SK-N-SH (cell line): Measurements from ENCODE around the gene ACTN4. TPM values are rescaled to one million over a fixed set of nuclear protein-coding genes. Genes with fewer than 3 reads are reported as not detected.

ENCODE experiments used
- CTCF ChIA-PET: fragments of 300-600, 350-600 bp; formaldehyde crosslinking; extraction: SDS; loops from one replicate; lab custom pipeline; 2021; lab: Yijun Ruan, JAX
- POLR2A ChIA-PET: fragments of 350-600 bp; sonication (Branson Sonifier 250); formaldehyde crosslinking; extraction: SDS; loops from one replicate; lab custom pipeline; 2020; ENCODE audit warnings: antibody characterized with exemption, inconsistent platforms; lab: Yijun Ruan, JAX
- DNase-seq: peaks from one replicate; pipeline ENCODE4 v3.0.0; 2012
- H2AFZ ChIP-seq: fragments of 200-600 bp; sonication (generic); 2 replicates; pipeline ENCODE4 v1.8.1; 2016; ENCODE audit warnings: antibody characterized with exemption, mild to moderate bottlenecking, low read depth
- H3F3A ChIP-seq: fragments of 200-600 bp; sonication (generic); replicated peaks from 2 replicates; pipeline ENCODE3; 2016; ENCODE audit warnings: antibody characterized with exemption, mild to moderate bottlenecking; ENCODE audit not compliant: insufficient read depth
- H3K27ac ChIP-seq, 2 experiments: fragments of 200-500 bp in 1 of 2; fragments of 200-600 bp in 1 of 2; sonication (Bioruptor generic) in 1 of 2; sonication (generic), shearing (Covaris generic) in 1 of 2; 2 replicates each; pipeline versions ENCODE4 v1.5.1 to v1.6.1; 2014 to 2016; ENCODE audit warnings: low read depth in 2 of 2, inconsistent platforms in 1 of 2, low read length in 1 of 2, mild to moderate bottlenecking in 1 of 2, mixed read lengths in 1 of 2
- H3K27me3 ChIP-seq: fragments of 200-600 bp; sonication (generic), shearing (Covaris generic); 2 replicates; pipeline ENCODE4 v1.6.1; 2016; ENCODE audit warnings: mixed run types; ENCODE audit not compliant: insufficient read depth
- H3K36me3 ChIP-seq, 2 experiments: fragments of 200-500 bp in 1 of 2; fragments of 200-600 bp in 1 of 2; sonication (Bioruptor generic) in 1 of 2; sonication (generic) in 1 of 2; replicated peaks in 1 of 2; 2 replicates each; pipeline versions ENCODE3 to v1.5.1; 2014 to 2016; ENCODE audit warnings: low read length in 1 of 2, mild to moderate bottlenecking in 1 of 2; ENCODE audit not compliant: insufficient read depth in 2 of 2, control insufficient read depth in 1 of 2
- H3K4me1 ChIP-seq, 2 experiments: fragments of 200-500 bp in 1 of 2; fragments of 200-600 bp in 1 of 2; sonication (Bioruptor generic) in 1 of 2; sonication (generic), shearing (Covaris generic) in 1 of 2; 2 replicates each; pipeline versions ENCODE4 v1.5.1 to v1.6.1; 2014 to 2016; ENCODE audit warnings: low read depth in 1 of 2, low read length in 1 of 2, mixed run types in 1 of 2; ENCODE audit not compliant: insufficient read depth in 2 of 2, control insufficient read depth in 1 of 2
- H3K4me2 ChIP-seq: fragments of 200-600 bp; sonication (generic), shearing (Covaris generic); 2 replicates; pipeline ENCODE4 v1.6.1; 2017; ENCODE audit warnings: mixed run types
- H3K4me3 ChIP-seq, 2 experiments: fragments of 200-500 bp in 1 of 2; fragments of 200-600 bp in 1 of 2; sonication (Bioruptor generic) in 1 of 2; sonication (generic), shearing (Covaris generic) in 1 of 2; 2 replicates each; pipeline versions ENCODE4 v1.5.1 to v1.8.1; 2014 to 2016; ENCODE audit warnings: low read depth in 2 of 2, inconsistent platforms in 1 of 2, low read length in 1 of 2, mild to moderate bottlenecking in 1 of 2, mixed read lengths in 1 of 2, moderate library complexity in 1 of 2
- H3K79me2 ChIP-seq: fragments of 200-600 bp; sonication (generic); 2 replicates; pipeline ENCODE4 v1.8.1; 2017; ENCODE audit warnings: mild to moderate bottlenecking; ENCODE audit not compliant: insufficient read depth
- H3K9ac ChIP-seq: fragments of 200-600 bp; sonication (generic); 2 replicates; pipeline ENCODE4 v1.6.1; 2017; ENCODE audit warnings: mixed run types
- H3K9me2 ChIP-seq: fragments of 200-600 bp; sonication (generic); 2 replicates; pipeline ENCODE4 v1.6.1; 2017; ENCODE audit warnings: mixed run types
- H3K9me3 ChIP-seq: fragments of 200-600 bp; sonication (generic); 2 replicates; pipeline ENCODE4 v1.6.1; 2017; ENCODE audit warnings: mixed run types, mild to moderate bottlenecking, moderate library complexity
- H4K20me1 ChIP-seq: fragments of 200-600 bp; sonication (generic); 2 replicates; pipeline ENCODE4 v1.6.1; 2017; ENCODE audit warnings: mild to moderate bottlenecking, mixed run types; ENCODE audit not compliant: insufficient read depth
- CTCF ChIP-seq: fragments of 200-600 bp; sonication (generic); IDR thresholded peaks from 2 replicates; pipeline ENCODE4 v1.6.1; 2017; ENCODE audit warnings: antibody characterized with exemption, mild to moderate bottlenecking, moderate library complexity
- EZH2phosphoT487 ChIP-seq: fragments of 200-600 bp; sonication (generic); IDR thresholded peaks from 2 replicates; pipeline ENCODE4 v1.6.1; 2017; ENCODE audit warnings: low read depth, mixed run types, mild to moderate bottlenecking, antibody characterized with exemption, moderate library complexity, borderline replicate concordance
- FOSL2 ChIP-seq: IDR thresholded peaks from 2 replicates; pipeline ENCODE4 v1.4.0; 2012; ENCODE audit warnings: low read depth, mild to moderate bottlenecking, moderate library complexity, borderline replicate concordance
- FOXJ3 ChIP-seq: sonication (generic); formaldehyde crosslinking; IDR thresholded peaks from 2 replicates; pipeline ENCODE4 v1.5.1; 2020; ENCODE audit warnings: mild to moderate bottlenecking, missing genetic modification reagents
- GATA2 ChIP-seq: sonication (generic); formaldehyde crosslinking; IDR thresholded peaks from 2 replicates; pipeline ENCODE4 v1.5.0; 2020; ENCODE audit warnings: mild to moderate bottlenecking, missing genetic modification reagents
- JUND ChIP-seq: IDR thresholded peaks from 2 replicates; pipeline ENCODE4 v1.4.0; 2012
- MAX ChIP-seq: IDR thresholded peaks from 2 replicates; pipeline ENCODE4 v1.4.0; 2012; ENCODE audit warnings: low read depth
- MXI1 ChIP-seq: IDR thresholded peaks from 2 replicates; pipeline ENCODE4 v1.6.1; 2012; ENCODE audit warnings: mild to moderate bottlenecking, low read depth, low read length, improper control_type of control experiment
- NFIC ChIP-seq: IDR thresholded peaks from 2 replicates; pipeline ENCODE4 v1.4.0; 2012; ENCODE audit warnings: borderline replicate concordance
- PBX3 ChIP-seq: IDR thresholded peaks from 2 replicates; pipeline ENCODE4; 2012
- POLR2AphosphoS5 ChIP-seq: IDR thresholded peaks from 2 replicates; pipeline ENCODE4 v1.6.1; 2012; ENCODE audit warnings: low read depth, low read length
- RCOR1 ChIP-seq: fragments of 150-350 bp; IDR thresholded peaks from 2 replicates; pipeline ENCODE4 v1.6.1; 2017; ENCODE audit warnings: antibody characterized with exemption, low read length
- RXRA ChIP-seq: IDR thresholded peaks from 2 replicates; pipeline ENCODE4 v1.4.0; 2012; ENCODE audit warnings: low read depth, mild to moderate bottlenecking, borderline replicate concordance
- SIN3A ChIP-seq: IDR thresholded peaks from 2 replicates; pipeline ENCODE4 v1.6.1; 2012; ENCODE audit warnings: low read depth, mild to moderate bottlenecking, low read length, moderate library complexity, borderline replicate concordance
- TAF1 ChIP-seq: IDR thresholded peaks from 2 replicates; pipeline ENCODE4 v1.6.1; 2012; ENCODE audit warnings: low read depth, mild to moderate bottlenecking, low read length, moderate library complexity, borderline replicate concordance
- USF1 ChIP-seq: IDR thresholded peaks from 2 replicates; pipeline ENCODE4 v1.4.0; 2012; ENCODE audit warnings: low read depth, borderline replicate concordance
- YY1 ChIP-seq: IDR thresholded peaks from 2 replicates; pipeline ENCODE4 v1.4.0; 2012; ENCODE audit warnings: low read depth, mild to moderate bottlenecking
- WGBS: methylation state at CpG from one replicate; pipeline ENCODE4 v1.1.6; 2017; ENCODE audit warnings: low lambda C conversion rate; 5-methylcytosine and 5-hydroxymethylcytosine counted together
- polyA plus RNA-seq, 3 experiments: library from polyadenylated mRNA; depleted of rRNA; stranded (reverse); fragments of >200 nt; gene quantifications; 2 replicates each; pipeline ENCODE4 v1.2.3, GENCODE V29; 2012

ACTN4 gene
- polyA plus RNA-seq, 1 of the 3 experiments (the other 2 are of a cell fraction): 598 TPM

- no peak overlapping the region for H3K9ac ChIP-seq
- peaks cover 6% of the 10 kb centered on the region for H3F3A ChIP-seq
- no peaks in the 10 kb centered on the region for H3K9me3 ChIP-seq
- CTCF ChIA-PET: interaction anchor here (1.1 kb wide), 1 partner anchor 13 kb away, joined by 3 read pairs; no protein-coding TSS in a partner anchor
- no peak for DNase-seq
- H3K27ac ChIP-seq: no peak overlapping the region
- no peaks in the 10 kb centered on the region; a peak in 1 of 4 replicates for H3K4me1 ChIP-seq
- 0 out of 2 replicates have a peak, but pooled peaks cover 4% of the 10 kb centered on the region for H4K20me1 ChIP-seq
- H3K79me2 ChIP-seq: peaks cover 52% of the 10 kb centered on the region
- no peak overlapping the region for H3K4me3 ChIP-seq
- 96% methylated on average over 18 of the region's 19 CpGs for WGBS
- H3K9me2 ChIP-seq: no peaks in the 10 kb centered on the region
- H3K27me3 ChIP-seq: no peaks in the 10 kb centered on the region
- TF ChIP-seq CTCF (no peak), PBX3 (no peak), FOXJ3 (CRISPR knock-in tag) (no peak), FOSL2 (no peak), RXRA (no peak), MAX (no peak), SIN3A (no peak), YY1 (no peak), POLR2AphosphoS5 (no peak), NFIC (no peak), GATA2 (CRISPR knock-in tag) (no peak), MXI1 (no peak), USF1 (no peak), JUND (no peak), TAF1 (no peak), RCOR1 (no peak), EZH2phosphoT487 (no peak)
- peaks cover 69 to 83% of the 10 kb centered on the region in 2 experiments for H3K36me3 ChIP-seq
- no peak overlapping the region for H3K4me2 ChIP-seq
- no peak overlapping the region for H2AFZ ChIP-seq
- POLR2A ChIA-PET: no interaction called here
These were observed 65.8 kb downstream of the ACTN4 start for GRCh38 chr19:38713227-38713649.
